DND-41 (cell line): Measurements from ENCODE around the gene PCDHB7.
"Not testable (repeated sequence)": the region's sequence is repeated elsewhere in the genome, so short reads cannot be mapped to it uniquely, and the experiment has no call there.

ENCODE experiments used
- ATAC-seq: fragments of 200-7000 bp; cut with Tn5 transposase; 3 replicates; pipeline ENCODE4 v1.9.1; 2021; ENCODE audit warnings: low read depth; ENCODE audit not compliant: insufficient read depth
- DNase-seq: peaks from one replicate; pipeline ENCODE4 v3.0.0-alpha.2; 2020
- H2AFZ ChIP-seq: 2 replicates; pipeline ENCODE4 v1.6.0; 2012; ENCODE audit warnings: low read depth, low read length
- H3K27ac ChIP-seq: 2 replicates; pipeline ENCODE4 v1.5.1; 2012; ENCODE audit warnings: low read length, inconsistent platforms
- H3K27me3 ChIP-seq: fragments of 200-600 bp; sonication (generic); 2 replicates; pipeline ENCODE4 v1.6.0; 2012; ENCODE audit warnings: low read length, mild to moderate bottlenecking, inconsistent platforms; ENCODE audit not compliant: insufficient read depth, poor library complexity
- H3K36me3 ChIP-seq: 2 replicates; pipeline ENCODE4 v1.5.1; 2012; ENCODE audit warnings: low read length, inconsistent platforms; ENCODE audit not compliant: insufficient read depth
- H3K4me1 ChIP-seq: 2 replicates; pipeline ENCODE4 v1.5.1; 2012; ENCODE audit warnings: mild to moderate bottlenecking, low read length; ENCODE audit not compliant: insufficient read depth
- H3K4me2 ChIP-seq: 2 replicates; pipeline ENCODE4 v1.6.0; 2012; ENCODE audit warnings: mild to moderate bottlenecking, moderate library complexity, low read length, inconsistent platforms; ENCODE audit not compliant: insufficient read depth
- H3K4me3 ChIP-seq, 2 experiments: fragments of 200-600 bp in 1 of 2; shearing (Covaris generic) in 1 of 2; 2 replicates each; pipeline ENCODE4 v1.5.1; 2012 to 2016; ENCODE audit warnings: inconsistent platforms in 2 of 2, low read length in 2 of 2, mild to moderate bottlenecking in 2 of 2, low read depth in 1 of 2, moderate library complexity in 1 of 2
- H3K79me2 ChIP-seq: 2 replicates; pipeline ENCODE4 v1.6.0; 2012; ENCODE audit warnings: low read length, inconsistent platforms; ENCODE audit not compliant: insufficient read depth
- H3K9ac ChIP-seq: 2 replicates; pipeline ENCODE4 v1.6.0; 2012; ENCODE audit warnings: low read depth, mild to moderate bottlenecking, inconsistent platforms, low read length, moderate library complexity
- H3K9me3 ChIP-seq: 2 replicates; pipeline ENCODE4 v1.5.1; 2012; ENCODE audit warnings: low read length, moderate library complexity, mild to moderate bottlenecking, inconsistent platforms; ENCODE audit not compliant: insufficient read depth, severe bottlenecking
- H4K20me1 ChIP-seq: 2 replicates; pipeline ENCODE4 v1.6.0; 2012; ENCODE audit warnings: low read length; ENCODE audit not compliant: insufficient read depth
- CTCF ChIP-seq: IDR thresholded peaks from 2 replicates; pipeline ENCODE4 v1.5.1; 2012; ENCODE audit warnings: borderline replicate concordance, low read length, moderate library complexity, mild to moderate bottlenecking; ENCODE audit not compliant: poor library complexity, severe bottlenecking; ENCODE audit errors: extremely low read depth
- EZH2 ChIP-seq: IDR thresholded peaks from 3 replicates; pipeline ENCODE4 v1.6.1; 2012; ENCODE audit warnings: borderline replicate concordance, low read depth, mild to moderate bottlenecking, moderate library complexity, low read length, inconsistent platforms; ENCODE audit not compliant: severe bottlenecking

The PCDHB7 gene

GRCh38 chr5:141135030-141135717 is 37.3 kb upstream of the PCDHB7 start, which contains the start of gene PCDHB5:
Gene PCDHB5 (plus strand): TSS chr5:141135206. CDS start chr5:141135435, 229 bp downstream.
- ATAC-seq (no peak), DNase-seq (no peak)
- H3K4me2 ChIP-seq: no peak within 1 kb of the TSS
- H2AFZ ChIP-seq: no peak within 1 kb of the TSS
- no peak for TF ChIP-seq CTCF
- H3K79me2 ChIP-seq: no peaks in the 10 kb centered on the region
- no peak within 1 kb of the TSS for H3K4me3 ChIP-seq
- H3K27me3 ChIP-seq: no peaks in the 10 kb centered on the region
- H4K20me1 ChIP-seq: no peaks in the 10 kb centered on the region
- H3K4me1 ChIP-seq: no peaks in the 10 kb centered on the region
- H3K36me3 ChIP-seq: no peaks in the 10 kb centered on the region
- no peak within 1 kb of the TSS for H3K27ac ChIP-seq
- H3K9me3 ChIP-seq: peaks cover 5% of the 10 kb centered on the region
- no peak within 1 kb of the TSS for H3K9ac ChIP-seq

GRCh38 chr5:141135718-141136266 is 36.7 kb upstream of the PCDHB7 start:
- H3K36me3 ChIP-seq: no peaks in the 10 kb centered on the region
- no peak overlapping the region for H3K4me3 ChIP-seq
- ATAC-seq (no peak), DNase-seq (no peak)
- H3K4me2 ChIP-seq: no peak overlapping the region
- no peak overlapping the region for H2AFZ ChIP-seq
- no peak overlapping the region for H3K9ac ChIP-seq
- no peaks in the 10 kb centered on the region for H3K79me2 ChIP-seq
- H3K9me3 ChIP-seq: peaks cover 5% of the 10 kb centered on the region
- H4K20me1 ChIP-seq: no peaks in the 10 kb centered on the region
- TF ChIP-seq EZH2: no peak
- no peak for TF ChIP-seq CTCF
- no peaks in the 10 kb centered on the region for H3K27me3 ChIP-seq
- no peaks in the 10 kb centered on the region for H3K4me1 ChIP-seq
- no peak overlapping the region for H3K27ac ChIP-seq

- H3K27me3 ChIP-seq, H3K9ac ChIP-seq, H3K4me3 ChIP-seq, DNase-seq, H3K9me3 ChIP-seq, H3K4me2 ChIP-seq, H3K79me2 ChIP-seq, H2AFZ ChIP-seq, ATAC-seq, H3K36me3 ChIP-seq, H4K20me1 ChIP-seq, H3K27ac ChIP-seq, H3K4me1 ChIP-seq: not testable (repeated sequence)
Observed at GRCh38 chr5:141137346-141137745, 35.1 kb upstream of the PCDHB7 start.

- ATAC-seq: no peak
- Histone ChIP-seq H3K9me3 (no peaks in the 10 kb centered on the region), H2AFZ (no peak within 1 kb of the TSS)
Observed at GRCh38 chr5:141149812-141150211, 22.6 kb upstream of the PCDHB7 start, which contains the start of gene PCDHB6. Gene PCDHB6 (plus strand): TSS chr5:141150057. CDS start chr5:141150258, 201 bp downstream.

More at GRCh38 chr5:141149812-141150211, 22.6 kb upstream of the PCDHB7 start, which contains the start of gene PCDHB6:
- TF ChIP-seq CTCF (no peak), EZH2 (no peak)
- H3K79me2 ChIP-seq: no peaks in the 10 kb centered on the region
- no peaks in the 10 kb centered on the region for H3K4me1 ChIP-seq
- no peak within 1 kb of the TSS for H3K4me3 ChIP-seq
- H4K20me1 ChIP-seq: no peaks in the 10 kb centered on the region
- no peak within 1 kb of the TSS for H3K4me2 ChIP-seq
- H3K36me3 ChIP-seq: no peaks in the 10 kb centered on the region
- H3K27ac ChIP-seq: no peak within 1 kb of the TSS
- DNase-seq: no peak
- H3K9ac ChIP-seq: no peak within 1 kb of the TSS
- no peaks in the 10 kb centered on the region for H3K27me3 ChIP-seq
